Stimulated activated CD8-positive, alpha-beta memory T cell treated with anti-CD3 and anti-CD28 coated beads, Interleukin-2, amount 100 ng/mL, for 48 hours (primary cell): ENCODE measurements around the gene GAGE12E.
"Not testable (repeated sequence)": the region's sequence is repeated elsewhere in the genome, so short reads cannot be mapped to it uniquely, and the experiment has no call there.

Source experiments
- DNase-seq, 2 donors: peaks; one replicate each; pipeline ENCODE4 v3.0.0-alpha.2; 2020; ENCODE audit warnings: low read depth in 2 of 2

GAGE12E gene

GRCh38 chrX:49550989-49551388, at the start of gene GAGE12E:
Gene GAGE12E, plus strand, starts transcription at chrX:49551289. Its CDS starts 1,155 bp downstream, at chrX:49552444.
- not testable (repeated sequence) for DNase-seq

- not testable (repeated sequence) for DNase-seq
These were observed 19.2 kb upstream of the GAGE12E start, which contains the start of gene GAGE12C for GRCh38 chrX:49531877-49532276. Gene GAGE12C, plus strand, starts transcription at chrX:49532177. Its CDS starts 1,155 bp downstream, at chrX:49533332.

DNA sequence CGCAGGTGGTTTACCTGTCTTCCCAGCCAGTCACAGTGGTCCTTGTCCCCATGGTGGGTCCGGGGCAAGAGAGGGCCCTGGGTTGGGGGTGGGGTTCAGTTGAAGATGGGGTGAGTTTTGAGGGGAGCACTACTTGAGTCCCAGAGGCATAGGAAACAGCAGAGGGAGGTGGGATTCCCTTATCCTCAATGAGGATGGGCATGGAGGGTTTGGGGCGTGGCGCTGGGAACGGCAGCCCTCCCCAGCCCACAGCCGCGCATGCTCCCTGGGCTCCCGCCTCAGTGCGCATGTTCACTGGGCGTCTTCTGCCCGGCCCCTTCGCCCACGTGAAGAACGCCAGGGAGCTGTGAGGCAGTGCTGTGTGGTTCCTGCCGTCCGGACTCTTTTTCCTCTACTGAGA, 9.7 kb upstream of the GAGE12E start, which contains the start of gene GAGE12D:
GAGE12D (plus strand) TSS at position 301 of the 400 bp plus-strand sequence. CDS start 1,155 bp downstream, outside the sequence.
- not testable (repeated sequence) for DNase-seq

DNA sequence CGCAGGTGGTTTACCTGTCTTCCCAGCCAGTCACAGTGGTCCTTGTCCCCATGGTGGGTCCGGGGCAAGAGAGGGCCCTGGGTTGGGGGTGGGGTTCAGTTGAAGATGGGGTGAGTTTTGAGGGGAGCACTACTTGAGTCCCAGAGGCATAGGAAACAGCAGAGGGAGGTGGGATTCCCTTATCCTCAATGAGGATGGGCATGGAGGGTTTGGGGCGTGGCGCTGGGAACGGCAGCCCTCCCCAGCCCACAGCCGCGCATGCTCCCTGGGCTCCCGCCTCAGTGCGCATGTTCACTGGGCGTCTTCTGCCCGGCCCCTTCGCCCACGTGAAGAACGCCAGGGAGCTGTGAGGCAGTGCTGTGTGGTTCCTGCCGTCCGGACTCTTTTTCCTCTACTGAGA, 9.5 kb downstream of the GAGE12E start, which contains the start of gene GAGE12F:
GAGE12F (plus strand) TSS at position 301 of the 400 bp plus-strand sequence. CDS start 1,155 bp downstream, outside the sequence.
- not testable (repeated sequence) for DNase-seq

DNA sequence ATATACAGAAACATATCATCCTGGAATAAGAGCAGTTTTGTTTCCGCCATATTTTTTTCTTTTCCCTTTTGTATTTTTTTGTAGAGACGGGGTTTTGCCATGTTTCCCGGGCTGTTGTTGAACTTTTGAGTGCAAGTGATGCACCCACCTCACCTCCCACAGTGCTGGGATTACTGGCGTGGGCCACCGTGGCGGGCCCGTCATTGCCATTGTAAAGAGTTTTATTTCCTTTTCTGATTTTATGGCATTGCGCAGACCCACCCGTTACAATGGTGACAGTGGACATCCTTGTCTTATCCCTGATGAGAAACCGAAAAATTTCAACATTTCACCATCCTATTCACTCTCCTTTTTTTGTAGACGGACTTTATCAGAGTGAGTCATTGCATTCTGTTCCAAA, 17.6 kb downstream of the GAGE12E start:
- DNase-seq: not testable (repeated sequence)

- DNase-seq: not testable (repeated sequence)
These were observed 18.1 kb downstream of the GAGE12E start for GRCh38 chrX:49569152-49569551.

DNA sequence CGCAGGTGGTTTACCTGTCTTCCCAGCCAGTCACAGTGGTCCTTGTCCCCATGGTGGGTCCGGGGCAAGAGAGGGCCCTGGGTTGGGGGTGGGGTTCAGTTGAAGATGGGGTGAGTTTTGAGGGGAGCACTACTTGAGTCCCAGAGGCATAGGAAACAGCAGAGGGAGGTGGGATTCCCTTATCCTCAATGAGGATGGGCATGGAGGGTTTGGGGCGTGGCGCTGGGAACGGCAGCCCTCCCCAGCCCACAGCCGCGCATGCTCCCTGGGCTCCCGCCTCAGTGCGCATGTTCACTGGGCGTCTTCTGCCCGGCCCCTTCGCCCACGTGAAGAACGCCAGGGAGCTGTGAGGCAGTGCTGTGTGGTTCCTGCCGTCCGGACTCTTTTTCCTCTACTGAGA, 19.0 kb downstream of the GAGE12E start, which contains the start of gene GAGE12G:
GAGE12G (plus strand) TSS at position 301 of the 400 bp plus-strand sequence. CDS start 1,155 bp downstream, outside the sequence.
- DNase-seq: not testable (repeated sequence)

GRCh38 chrX:49579649-49580048, 28.6 kb downstream of the GAGE12E start, which contains the start of gene GAGE12H:
Gene GAGE12H, plus strand, starts transcription at chrX:49579949. Its CDS starts 1,155 bp downstream, at chrX:49581104.
- DNase-seq: not testable (repeated sequence)

- not testable (repeated sequence) for DNase-seq
These were observed 38.1 kb downstream of the GAGE12E start, which contains the start of gene GAGE2A for GRCh38 chrX:49589196-49589595. Gene GAGE2A, plus strand, starts transcription at chrX:49589496. Its CDS starts 1,155 bp downstream, at chrX:49590651.

DNA sequence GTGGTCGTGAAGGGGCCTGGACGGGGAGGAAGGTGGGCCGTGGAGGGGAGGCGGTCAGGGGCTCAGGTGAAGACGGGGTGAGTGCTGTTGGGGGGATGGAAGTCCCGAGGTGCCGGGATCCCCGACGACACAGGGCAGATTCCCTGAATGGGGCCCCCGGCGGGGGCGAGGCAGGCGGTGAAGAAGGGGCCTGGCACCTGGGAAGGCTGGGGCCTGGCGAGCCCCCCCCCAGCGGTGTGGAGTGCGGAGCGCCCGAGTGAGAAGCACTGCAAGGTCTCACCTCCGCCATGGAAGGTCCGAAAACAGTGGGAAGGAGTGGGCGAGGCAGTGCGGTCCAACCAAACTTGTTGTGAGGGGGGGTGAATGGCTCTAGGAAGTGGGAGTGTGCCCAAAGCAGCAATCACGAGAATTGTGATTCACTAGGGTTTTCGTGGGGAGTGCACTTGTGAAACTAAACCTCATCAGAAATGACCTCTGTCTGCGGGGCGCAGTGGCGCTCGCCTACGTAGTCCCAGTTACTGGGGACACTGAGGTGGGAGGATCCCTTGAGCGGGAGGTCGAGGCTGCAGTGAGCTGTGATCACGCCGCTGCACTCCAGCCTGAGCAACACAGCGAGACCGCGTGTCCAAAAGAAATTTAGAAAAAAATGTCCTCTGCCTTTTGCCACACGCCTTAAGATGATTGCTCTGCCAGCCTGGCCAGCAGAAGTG, 38.8 kb downstream of the GAGE12E start:
- peak in 1 of 2 donors; percentile 0 for DNase-seq

GRCh38 chrX:49590488-49590887, 39.4 kb downstream of the GAGE12E start:
- DNase-seq: not testable (repeated sequence)

DNA sequence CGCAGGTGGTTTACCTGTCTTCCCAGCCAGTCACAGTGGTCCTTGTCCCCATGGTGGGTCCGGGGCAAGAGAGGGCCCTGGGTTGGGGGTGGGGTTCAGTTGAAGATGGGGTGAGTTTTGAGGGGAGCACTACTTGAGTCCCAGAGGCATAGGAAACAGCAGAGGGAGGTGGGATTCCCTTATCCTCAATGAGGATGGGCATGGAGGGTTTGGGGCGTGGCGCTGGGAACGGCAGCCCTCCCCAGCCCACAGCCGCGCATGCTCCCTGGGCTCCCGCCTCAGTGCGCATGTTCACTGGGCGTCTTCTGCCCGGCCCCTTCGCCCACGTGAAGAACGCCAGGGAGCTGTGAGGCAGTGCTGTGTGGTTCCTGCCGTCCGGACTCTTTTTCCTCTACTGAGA, 47.6 kb downstream of the GAGE12E start, which contains the start of gene GAGE1:
GAGE1 (plus strand) TSS at position 301 of the 400 bp plus-strand sequence. CDS start 1,155 bp downstream, outside the sequence.
- DNase-seq: not testable (repeated sequence)
